HepG2 (cell line): Measurements from ENCODE around the gene IFIT1B. TPM values are rescaled to one million over a fixed set of nuclear protein-coding genes. Genes with fewer than 3 reads are reported as not detected.
"Not testable (repeated sequence)": the region's sequence is repeated elsewhere in the genome, so short reads cannot be mapped to it uniquely, and the experiment has no call there.

Experiments used
- ATAC-seq: fragments of 200-7000 bp; cut with Tn5 transposase; 3 replicates; pipeline ENCODE4 v1.9.1; 2020; ENCODE audit warnings: mild to moderate bottlenecking, moderate library complexity
- BruUV-seq: library from RNA; stranded (reverse); fragments of 400-500 nt; replicated peaks from 2 replicates; lab custom pipeline; 2021; lab: Mats Ljungman, UMichigan
- CTCF ChIA-PET: fragments of 300-600 bp; formaldehyde crosslinking; extraction: SDS; loops from one replicate; lab custom pipeline; 2021; ENCODE audit warnings: low total read pairs, inconsistent platforms, low intra/inter-chr PET ratio; lab: Yijun Ruan, JAX
- POLR2A ChIA-PET: fragments of 350-600 bp; sonication (Branson Sonifier 250); formaldehyde crosslinking; loops from one replicate; lab custom pipeline; 2020; ENCODE audit warnings: antibody characterized with exemption, inconsistent platforms; lab: Yijun Ruan, JAX
- DNase-seq: peaks from one replicate; pipeline ENCODE4 v3.0.0-alpha.2; 2015; ENCODE audit warnings: low spot score
- FAIRE-seq: peaks from 3 replicates; lab custom pipeline; 2011; peaks lifted over from hg19 to GRCh38; lab: Jason Lieb, UNC
- H2AFZ ChIP-seq: one replicate; pipeline ENCODE4 v1.6.1; 2011; ENCODE audit warnings: low read length, inconsistent platforms
- H3K27ac ChIP-seq: fragments of 300-600 bp; 3 replicates; pipeline ENCODE4 v1.8.0; 2011; ENCODE audit warnings: mixed run types, mild to moderate bottlenecking, mixed read lengths, low read length, inconsistent platforms; ENCODE audit not compliant: insufficient read depth; ENCODE audit errors: extremely low read length
- H3K27me3 ChIP-seq, 2 experiments: fragments of 200-600 bp in 1 of 2; 2 replicates in 1 of 2; 3 replicates in 1 of 2; pipeline versions ENCODE4 v1.6.0 to v1.8.0; 2011; ENCODE audit warnings: low read length in 2 of 2, mild to moderate bottlenecking in 2 of 2, moderate library complexity in 2 of 2, inconsistent platforms in 1 of 2; ENCODE audit not compliant: insufficient read depth in 2 of 2, control insufficient read depth in 1 of 2
- H3K36me3 ChIP-seq, 2 experiments: fragments of 200-600 bp in 1 of 2; replicated peaks in 1 of 2; 2 replicates in 1 of 2; 3 replicates in 1 of 2; pipeline versions ENCODE4 v1.5.1 to v1.8.0; 2011; ENCODE audit warnings: low read length in 2 of 2, inconsistent platforms in 1 of 2; ENCODE audit not compliant: insufficient read depth in 2 of 2, control insufficient read depth in 1 of 2
- H3K4me1 ChIP-seq: 2 replicates; pipeline ENCODE4 v1.5.1; 2012; ENCODE audit warnings: low read length, inconsistent platforms; ENCODE audit not compliant: insufficient read depth
- H3K4me2 ChIP-seq: 2 replicates; pipeline ENCODE4 v1.6.0; 2011; ENCODE audit warnings: low read depth, low read length, inconsistent platforms
- H3K4me3 ChIP-seq, 3 experiments: fragments of 200-600 bp in 1 of 3; sonication (generic), shearing (Covaris generic) in 1 of 3; replicated peaks in 1 of 3; 2 replicates each; pipeline ENCODE4 v1.5.1; 2011 to 2016; ENCODE audit warnings: low read length in 3 of 3, inconsistent platforms in 2 of 3, low read depth in 2 of 3, mild to moderate bottlenecking in 2 of 3, control low read depth in 1 of 3, mixed read lengths in 1 of 3; ENCODE audit not compliant: insufficient read depth in 1 of 3
- H3K79me2 ChIP-seq: one replicate; pipeline ENCODE4 v1.6.1; 2011; ENCODE audit warnings: low read length, inconsistent platforms; ENCODE audit not compliant: insufficient read depth
- H3K9ac ChIP-seq: 2 replicates; pipeline ENCODE4 v1.6.0; 2011; ENCODE audit warnings: mild to moderate bottlenecking, low read depth, low read length, inconsistent platforms; ENCODE audit not compliant: insufficient read depth
- H3K9me3 ChIP-seq: 2 replicates; pipeline ENCODE4 v1.5.1; 2012; ENCODE audit warnings: mild to moderate bottlenecking, low read length
- H4K20me1 ChIP-seq: 2 replicates; pipeline ENCODE4 v1.6.0; 2011; ENCODE audit warnings: inconsistent platforms, mild to moderate bottlenecking, low read length, moderate library complexity; ENCODE audit not compliant: insufficient read depth
- DRAP1 ChIP-seq: IDR thresholded peaks from 2 replicates; pipeline ENCODE4 v1.6.1; 2016; ENCODE audit warnings: missing genetic modification reagents, missing compliant biosample characterization
- GZF1 ChIP-seq: sonication (generic); formaldehyde crosslinking; IDR thresholded peaks from 2 replicates; pipeline ENCODE4 v1.5.1; 2020; ENCODE audit warnings: mild to moderate bottlenecking, missing genetic modification reagents
- ZBTB33 ChIP-seq: sonication (generic); formaldehyde crosslinking; IDR thresholded peaks from 2 replicates; pipeline ENCODE4 v1.4.0; 2020; ENCODE audit warnings: missing genetic modification reagents
- ZNF556 ChIP-seq: sonication (generic); formaldehyde crosslinking; IDR thresholded peaks from 2 replicates; pipeline ENCODE4 v1.4.0; 2020; ENCODE audit warnings: mild to moderate bottlenecking, missing genetic modification reagents, borderline replicate concordance
- WGBS: methylation state at CpG from one replicate; pipeline ENCODE4 v1.1.6; 2017; ENCODE audit warnings: low lambda C conversion rate; 5-methylcytosine and 5-hydroxymethylcytosine counted together
- in situ Hi-C: cut with HindIII; loops from 2 replicates; pipeline ENCODE4 v1.10.0; 2017; ENCODE audit warnings: low pct_unique_long_range_greater_than_20kb; ENCODE audit not compliant: extremely low pct_ligation_motif_present
- intact Hi-C: fragments of 100-400 bp; cut with micrococcal nuclease; formaldehyde crosslinking; loops from one replicate; pipeline ENCODE4 v1.10.0; 2022; ENCODE audit not compliant: unreplicated experiment
- polyA plus RNA-seq, 8 experiments: library from polyadenylated mRNA; depleted of rRNA in 3 of 8; stranded (reverse) in 7 of 8; unstranded in 1 of 8; fragments of >200 nt; fragmentation: Illumina TruSeq in 4 of 8; extraction: Trizol in 4 of 8; gene quantifications; 2 replicates each; pipeline versions ENCODE4 v1.2.1 to v1.2.3, GENCODE V29; 2011 to 2016; ENCODE audit warnings: low read depth in 4 of 8, missing spikeins in 1 of 8, mixed read lengths in 1 of 8; ENCODE audit not compliant: insufficient read depth in 1 of 8
- total RNA-seq, 5 experiments: library from RNA; depleted of rRNA; stranded (reverse); fragments of >200 nt; fragmentation: Illumina TruSeq; extraction: Trizol; gene quantifications; 2 replicates each; pipeline ENCODE4 v1.2.3, GENCODE V29; 2016; ENCODE audit warnings: low read depth in 1 of 5

IFIT1B gene
- total and polyA plus RNA-seq, 2 of the 13 experiments (the other 11 are each of a cell fraction or from before 2014, with no cell fraction given), result not detected

GRCh38 chr10:89403043-89403442, 25.2 kb downstream of the IFIT1B start:
- no peaks in the 10 kb centered on the region for H3K79me2 ChIP-seq
- no peaks in the 10 kb centered on the region for H3K9me3 ChIP-seq
- CTCF ChIA-PET, result no interaction called here
- no peak overlapping the region for H3K9ac ChIP-seq
- POLR2A ChIA-PET, result no interaction called here
- H3K27me3 ChIP-seq, result no peaks in the 10 kb centered on the region
- H2AFZ ChIP-seq, result no peak overlapping the region
- intact Hi-C loops, result no loop called here
- no peak for TF ChIP-seq ZNF556 (CRISPR knock-in tag)
- TF ChIP-seq DRAP1, result no peak
- H3K36me3 ChIP-seq, result 0 out of 5 replicates have a peak, but pooled peaks cover 0 to 3% of the 10 kb centered on the region in 2 experiments
- no peak for ATAC-seq
- no peak overlapping the region for H3K27ac ChIP-seq
- no peaks in the 10 kb centered on the region for H4K20me1 ChIP-seq
- no peak overlapping the region for H3K4me2 ChIP-seq
- H3K4me3 ChIP-seq, result no peak overlapping the region
- no peak for FAIRE-seq
- WGBS, result 85% methylated on average over 2 of the region's 2 CpGs
- in situ Hi-C loops, result no loop called here
- no peak for DNase-seq
- no TSS peak for BruUV-seq
- H3K4me1 ChIP-seq, result peaks cover 21% of the 10 kb centered on the region

- H3K4me3 ChIP-seq, result no peak overlapping the region
- H3K27ac ChIP-seq, result no peak overlapping the region
- FAIRE-seq (no peak), ATAC-seq (no peak; the same call in 1 of the 3 replicates)
- H3K4me2 ChIP-seq, result no peak overlapping the region
- 0 out of 5 replicates have a peak, but pooled peaks cover 0 to 3% of the 10 kb centered on the region in 2 experiments for H3K36me3 ChIP-seq
- peaks cover 23% of the 10 kb centered on the region for H3K4me1 ChIP-seq
- 91% methylated on average over 11 of the region's 11 CpGs for WGBS
- no peaks in the 10 kb centered on the region for H3K79me2 ChIP-seq
- no peaks in the 10 kb centered on the region for H4K20me1 ChIP-seq
- no TSS peak for BruUV-seq
- intact Hi-C loops, result no loop called here
- TF ChIP-seq GZF1, result no peak
- TF ChIP-seq ZBTB33 (CRISPR knock-in tag), result peak; percentile 86
- TF ChIP-seq, all 625 proteins: peak for 1
- H3K9ac ChIP-seq, result no peak overlapping the region
- POLR2A ChIA-PET, result no interaction called here
- in situ Hi-C loops, result no loop called here
- no peak overlapping the region for H2AFZ ChIP-seq
- CTCF ChIA-PET, result no interaction called here
- H3K27me3 ChIP-seq, result no peaks in the 10 kb centered on the region
- DNase-seq, result no peak
- H3K9me3 ChIP-seq, result no peaks in the 10 kb centered on the region
Observed at GRCh38 chr10:89404104-89405047, 26.5 kb downstream of the IFIT1B start.

GRCh38 chr10:89406178-89406577, 28.3 kb downstream of the IFIT1B start:
- H3K27ac ChIP-seq, H3K9me3 ChIP-seq, H3K4me3 ChIP-seq, H3K9ac ChIP-seq, H3K27me3 ChIP-seq, H3K79me2 ChIP-seq, H4K20me1 ChIP-seq, H3K36me3 ChIP-seq, ATAC-seq, DNase-seq, intact Hi-C loops, POLR2A ChIA-PET, BruUV-seq, H3K4me2 ChIP-seq, FAIRE-seq, H2AFZ ChIP-seq, CTCF ChIA-PET, in situ Hi-C loops: not testable (repeated sequence)
- H3K4me1 ChIP-seq, result peaks cover 23% of the 10 kb centered on the region
- WGBS, result 94% methylated on average over 9 of the region's 9 CpGs
